DMS114 treated with DMSO at 0.1 percent for 48 hours (cell line): ENCODE results near the gene CYTIP.
"Not testable (repeated sequence)": the region's sequence is repeated elsewhere in the genome, so short reads cannot be mapped to it uniquely, and the experiment has no call there.

Experiments
- DNase-seq: peaks from one replicate; lab custom pipeline; 2025; ENCODE audit not compliant: unreplicated experiment; lab: John Stamatoyannopoulos, UW

The CYTIP gene

GRCh38 chr2:157427003-157427921 is 16.6 kb downstream of the CYTIP start:
- DNase-seq = no peak

GRCh38 chr2:157426477-157426994 is 17.4 kb downstream of the CYTIP start:
- DNase-seq = no peak

GRCh38 chr2:157424374-157424773 is 19.5 kb downstream of the CYTIP start:
- DNase-seq = no peak

DNA sequence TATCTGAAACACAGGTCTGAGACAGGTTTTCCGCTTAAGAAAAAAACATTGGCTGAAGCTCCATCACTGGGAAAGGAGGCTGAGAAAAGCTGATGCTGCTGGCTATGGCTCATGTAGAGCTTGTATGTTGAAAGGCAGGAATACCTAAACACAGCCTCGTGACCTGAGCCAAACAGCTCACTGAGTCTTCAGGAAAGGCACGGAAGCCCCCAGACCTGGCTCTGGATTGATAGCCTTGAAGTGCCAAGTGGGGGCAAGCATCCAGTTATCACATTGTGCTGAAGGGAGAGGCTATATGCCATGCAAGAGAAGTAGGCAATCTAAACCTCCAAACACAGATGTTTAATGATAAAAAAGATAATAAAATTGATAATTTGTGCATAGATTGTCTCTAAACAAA is 21.9 kb downstream of the CYTIP start:
- DNase-seq = no peak

GRCh38 chr2:157421331-157421944 is 22.5 kb downstream of the CYTIP start:
- DNase-seq = no peak

- DNase-seq = no peak
These were observed 23.0 kb downstream of the CYTIP start for GRCh38 chr2:157420771-157421323.

- no peak for DNase-seq
These were observed 24.8 kb downstream of the CYTIP start for GRCh38 chr2:157419031-157419575.

DNA sequence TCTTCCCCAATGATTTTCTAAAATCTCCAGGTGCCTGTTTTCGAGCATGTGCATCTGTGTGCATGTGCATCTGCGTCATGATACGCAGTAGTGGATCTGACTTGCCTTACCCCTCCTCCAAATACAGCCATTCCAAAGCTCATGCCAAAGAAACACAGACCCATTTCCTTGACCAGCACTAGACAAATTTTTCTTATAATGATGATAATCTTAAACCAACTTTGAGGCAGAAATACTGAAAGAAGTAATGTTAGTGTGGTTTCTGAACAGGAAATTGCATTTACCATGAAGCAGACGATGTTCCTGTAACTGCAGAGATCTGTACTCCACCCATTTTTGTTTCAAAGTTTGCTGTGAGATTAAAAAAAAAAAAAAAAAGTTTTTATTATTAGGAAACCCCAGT is 25.6 kb downstream of the CYTIP start:
- no peak for DNase-seq

DNA sequence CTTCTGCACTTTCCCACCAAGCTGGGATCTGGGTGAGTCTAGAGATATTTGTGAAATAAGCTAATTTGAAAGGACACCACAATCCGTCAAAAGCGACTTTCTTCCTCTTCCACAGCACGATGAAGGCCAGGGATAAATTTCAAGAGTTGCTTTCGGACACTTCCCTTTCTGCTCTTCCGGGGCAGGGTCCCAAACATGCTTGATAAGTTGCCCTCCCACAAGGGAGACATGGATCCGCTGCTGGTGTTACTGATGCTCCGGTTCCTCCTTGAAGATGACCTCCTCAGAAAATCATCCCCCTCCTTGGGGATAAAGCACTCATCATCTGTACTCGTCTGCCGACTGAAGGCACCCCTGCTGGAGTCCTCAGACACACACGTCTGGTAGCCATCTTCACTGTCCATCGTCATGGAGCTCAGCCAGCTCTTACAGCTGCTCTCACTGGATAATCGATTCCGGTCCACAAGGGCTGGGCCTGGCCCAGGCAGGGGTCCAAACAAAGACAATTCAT is 28.2 kb downstream of the CYTIP start:
- no peak for DNase-seq

DNA sequence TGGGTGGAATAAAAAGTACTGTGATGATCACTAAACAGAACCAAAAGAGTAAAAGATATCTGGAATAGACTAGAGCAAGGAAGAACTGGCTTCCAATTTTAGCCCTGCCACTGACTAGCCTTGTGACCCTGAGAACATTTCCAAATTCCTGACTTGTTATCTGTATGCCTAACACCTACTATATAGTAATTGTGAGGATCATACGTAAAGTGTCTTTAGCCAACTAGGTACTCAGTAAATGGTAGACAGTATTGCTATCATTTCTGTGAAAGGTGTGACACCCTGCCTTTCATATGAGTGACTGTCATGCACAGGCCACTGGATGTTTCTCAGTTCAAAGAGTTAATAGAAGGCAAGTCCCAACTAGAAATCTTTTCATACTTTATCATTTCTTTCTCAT is 29.8 kb downstream of the CYTIP start:
- DNase-seq = no peak

GRCh38 chr2:157413326-157414035 is 30.4 kb downstream of the CYTIP start:
- no peak for DNase-seq

DNA sequence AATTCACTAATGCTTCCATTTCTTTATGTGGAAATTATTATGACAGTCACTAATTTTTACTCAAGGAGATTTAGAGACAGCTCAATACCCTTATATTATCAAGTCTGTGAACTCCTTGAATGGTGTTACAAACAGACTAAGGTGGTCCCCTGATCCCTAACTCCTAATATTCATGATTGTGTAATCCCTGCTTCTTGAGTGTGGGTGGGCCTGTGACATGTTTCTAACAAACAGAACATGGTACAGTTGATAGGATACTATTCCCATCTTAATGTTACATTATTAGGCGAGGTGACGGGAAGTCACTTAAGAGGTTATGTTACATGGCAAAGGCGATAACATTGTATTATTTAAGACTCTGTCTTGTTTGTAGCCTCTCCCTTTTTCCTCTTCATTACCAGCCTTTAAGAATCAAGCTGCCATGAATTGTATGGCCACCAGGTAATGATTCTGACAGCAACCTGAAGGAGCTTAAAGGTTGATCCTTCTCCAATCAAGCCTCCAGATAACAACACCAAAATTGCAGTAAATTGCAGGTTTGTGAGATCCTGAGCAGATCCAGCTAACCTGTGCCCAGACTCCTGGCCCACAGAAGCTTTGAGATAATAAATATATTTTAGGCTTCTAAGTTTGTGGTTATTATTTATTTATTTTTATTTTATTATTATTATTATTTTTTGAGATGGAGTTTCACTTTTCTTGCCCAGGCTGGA is 32.1 kb downstream of the CYTIP start:
- no peak for DNase-seq

DNA sequence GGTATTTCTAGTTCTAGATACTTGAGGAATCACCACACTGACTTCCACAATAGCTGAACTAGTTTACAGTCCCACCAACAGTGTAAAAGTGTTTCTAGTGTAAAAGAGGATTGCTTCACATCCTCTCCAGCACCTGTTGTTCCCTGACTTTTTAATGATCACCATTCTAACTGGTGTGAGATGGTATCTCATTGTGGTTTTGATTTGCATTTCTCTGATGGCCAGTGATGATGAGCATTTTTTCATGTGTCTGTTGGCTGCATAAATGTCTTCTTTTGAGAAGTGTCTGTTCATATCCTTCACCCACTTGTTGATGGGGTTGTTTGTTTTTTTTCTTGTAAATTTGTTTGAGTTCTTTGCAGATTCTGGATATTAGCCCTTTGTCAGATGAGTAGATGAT is 38.5 kb downstream of the CYTIP start:
- DNase-seq = not testable (repeated sequence)

DNA sequence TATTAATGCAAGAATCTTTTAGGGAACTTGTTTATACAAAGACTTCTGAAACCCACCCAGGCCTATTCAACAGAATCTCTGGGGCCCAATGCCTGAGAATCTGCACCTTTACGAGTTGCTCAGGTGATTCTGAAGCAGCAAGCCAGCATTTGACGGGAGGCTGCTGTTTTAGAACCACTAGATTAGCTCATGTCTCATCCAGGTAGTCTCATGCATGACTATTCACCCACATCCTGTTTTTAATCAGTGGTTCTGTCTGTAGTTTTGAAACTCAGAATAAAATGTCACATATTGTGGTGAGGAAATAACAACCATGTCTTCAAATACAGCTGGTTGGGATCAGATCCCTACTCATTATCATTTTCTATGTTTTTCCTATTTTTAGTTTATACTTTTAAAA is 39.5 kb downstream of the CYTIP start:
- DNase-seq = no peak

GRCh38 chr2:157402801-157403485 is 40.9 kb downstream of the CYTIP start:
- not testable (repeated sequence) for DNase-seq

GRCh38 chr2:157395811-157396210 is 48.1 kb downstream of the CYTIP start:
- no peak for DNase-seq

- DNase-seq = no peak
These were observed 49.0 kb downstream of the CYTIP start for GRCh38 chr2:157394928-157395327.

DNA sequence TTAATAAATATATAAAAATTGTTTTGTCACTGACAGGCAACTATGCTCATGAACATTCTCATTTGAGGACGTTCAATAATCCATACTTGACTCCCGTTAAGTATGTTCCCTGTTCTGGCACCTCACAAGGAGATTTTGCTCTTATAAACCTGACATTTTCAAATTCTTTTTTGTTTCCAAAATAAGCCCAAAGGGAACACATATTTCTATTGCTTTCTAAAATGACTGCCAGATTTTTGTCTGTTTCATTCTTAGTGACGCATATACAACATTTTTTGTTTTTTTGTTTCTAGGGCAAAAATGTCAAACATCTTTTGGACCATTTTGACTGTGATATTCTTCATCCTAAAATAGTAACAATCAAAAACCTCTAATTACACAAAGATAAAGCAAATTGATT is 50.5 kb downstream of the CYTIP start:
- no peak for DNase-seq

- DNase-seq = no peak
These were observed 55.1 kb downstream of the CYTIP start for GRCh38 chr2:157388827-157389226.

DNA sequence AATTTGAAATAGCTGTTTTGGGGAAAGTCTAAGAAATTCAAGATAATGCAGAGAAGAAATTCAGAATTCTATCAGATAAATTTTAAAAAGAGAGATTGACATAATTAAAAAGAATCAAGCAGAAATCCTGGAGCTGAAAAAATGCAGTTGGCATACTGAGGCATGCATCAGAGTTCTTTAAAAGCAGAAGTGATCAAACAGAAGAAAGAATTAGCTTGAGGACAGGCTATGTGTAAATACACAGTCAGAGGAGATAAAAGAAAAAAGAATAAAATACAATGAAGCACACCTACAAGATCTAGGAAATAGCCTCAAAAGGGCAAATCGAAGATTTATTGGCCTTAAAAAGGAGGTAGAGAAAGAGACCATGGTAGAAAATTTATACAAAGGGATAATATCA is 57.1 kb downstream of the CYTIP start:
- no peak for DNase-seq
